ENCODE results near the gene ENTPD3.

DNA sequence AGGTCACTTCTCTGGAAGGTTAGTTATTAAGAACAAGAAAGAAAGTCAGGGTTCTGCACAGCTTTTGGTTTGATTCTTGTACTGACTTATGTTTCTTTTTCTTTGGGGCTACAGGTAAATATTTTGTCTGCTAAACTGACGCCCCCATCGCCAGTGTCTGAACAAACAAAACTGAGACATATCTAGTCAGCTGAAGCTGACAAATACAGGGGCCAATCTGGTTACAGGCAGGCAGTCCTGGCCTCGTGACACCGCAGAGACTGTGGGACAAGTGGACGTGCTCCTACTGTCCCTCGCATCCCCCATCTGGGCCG lies 65.5 kb downstream of the ENTPD3 start:
- TF ChIP-seq EZH2 (IDR thresholded peaks at IDR 0.05; ENCODE audit: borderline replicate concordance, insufficient read depth, low read depth, low read length, poor library complexity, severe bottlenecking): no peak
- TF ChIP-seq, protein P1, sequence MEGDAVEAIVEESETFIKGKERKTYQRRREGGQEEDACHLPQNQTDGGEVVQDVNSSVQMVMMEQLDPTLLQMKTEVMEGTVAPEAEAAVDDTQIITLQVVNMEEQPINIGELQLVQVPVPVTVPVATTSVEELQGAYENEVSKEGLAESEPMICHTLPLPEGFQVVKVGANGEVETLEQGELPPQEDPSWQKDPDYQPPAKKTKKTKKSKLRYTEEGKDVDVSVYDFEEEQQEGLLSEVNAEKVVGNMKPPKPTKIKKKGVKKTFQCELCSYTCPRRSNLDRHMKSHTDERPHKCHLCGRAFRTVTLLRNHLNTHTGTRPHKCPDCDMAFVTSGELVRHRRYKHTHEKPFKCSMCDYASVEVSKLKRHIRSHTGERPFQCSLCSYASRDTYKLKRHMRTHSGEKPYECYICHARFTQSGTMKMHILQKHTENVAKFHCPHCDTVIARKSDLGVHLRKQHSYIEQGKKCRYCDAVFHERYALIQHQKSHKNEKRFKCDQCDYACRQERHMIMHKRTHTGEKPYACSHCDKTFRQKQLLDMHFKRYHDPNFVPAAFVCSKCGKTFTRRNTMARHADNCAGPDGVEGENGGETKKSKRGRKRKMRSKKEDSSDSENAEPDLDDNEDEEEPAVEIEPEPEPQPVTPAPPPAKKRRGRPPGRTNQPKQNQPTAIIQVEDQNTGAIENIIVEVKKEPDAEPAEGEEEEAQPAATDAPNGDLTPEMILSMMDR (IDR thresholded peaks at IDR 0.05): no peak
